ENCODE data around the gene HES1.
"Not testable (repeated sequence)": the region's sequence is repeated elsewhere in the genome, so short reads cannot be mapped to it uniquely, and the experiment has no call there.

HES1 gene

GRCh38 chr3:194135806-194136518, at the start of gene HES1:
Gene HES1, plus strand, starts transcription at chr3:194136148. Its CDS starts 233 bp downstream, at chr3:194136381.
- TF ChIP-seq CTCF (IDR thresholded peaks at IDR 0.05; ENCODE audit: extremely low read depth, insufficient read depth, missing control alignments), result no peak
- peak; percentile 91 for DNase-seq (ENCODE audit: low spot score)
- in situ Hi-C loops (cut with MboI; ENCODE audit: low pct_unique_long_range_greater_than_20kb, low sequenced_read_pairs, unreplicated experiment), result loop anchor here (5.0 kb wide), 1 partner anchor 349 kb away; no protein-coding TSS in a partner anchor

GRCh38 chr3:194086388-194087075, 49.4 kb upstream of the HES1 start:
- no peak for DNase-seq (ENCODE audit: low spot score)
- TF ChIP-seq CTCF (IDR thresholded peaks at IDR 0.05; ENCODE audit: extremely low read depth, insufficient read depth, missing control alignments), result no peak
- in situ Hi-C loops (cut with MboI; ENCODE audit: low pct_unique_long_range_greater_than_20kb, low sequenced_read_pairs, unreplicated experiment), result no loop called here

- in situ Hi-C loops (cut with MboI; ENCODE audit: low pct_unique_long_range_greater_than_20kb, low sequenced_read_pairs, unreplicated experiment), result no loop called here
- TF ChIP-seq CTCF (IDR thresholded peaks at IDR 0.05; ENCODE audit: extremely low read depth, insufficient read depth, missing control alignments), result no peak
- DNase-seq (ENCODE audit: low spot score), result no peak
Measured at GRCh38 chr3:194087280-194087679, 48.7 kb upstream of the HES1 start.

- no peak for TF ChIP-seq CTCF (IDR thresholded peaks at IDR 0.05; ENCODE audit: extremely low read depth, insufficient read depth, missing control alignments)
- DNase-seq (ENCODE audit: low spot score), result no peak
- in situ Hi-C loops (cut with MboI; ENCODE audit: low pct_unique_long_range_greater_than_20kb, low sequenced_read_pairs, unreplicated experiment), result no loop called here
Measured at GRCh38 chr3:194087995-194088855, 47.7 kb upstream of the HES1 start.

GRCh38 chr3:194089357-194090177, 46.4 kb upstream of the HES1 start:
- in situ Hi-C loops (cut with MboI; ENCODE audit: low pct_unique_long_range_greater_than_20kb, low sequenced_read_pairs, unreplicated experiment), result no loop called here
- no peak for TF ChIP-seq CTCF (IDR thresholded peaks at IDR 0.05; ENCODE audit: extremely low read depth, insufficient read depth, missing control alignments)
- DNase-seq (ENCODE audit: low spot score), result peak; percentile 65

GRCh38 chr3:194090178-194090555, 45.8 kb upstream of the HES1 start:
- in situ Hi-C loops (cut with MboI; ENCODE audit: low pct_unique_long_range_greater_than_20kb, low sequenced_read_pairs, unreplicated experiment); DNase-seq (ENCODE audit: low spot score): not testable (repeated sequence)
